IPS-18a (cell line): ENCODE measurements around the gene ANKS1A.

Experiments
- H3K27ac ChIP-seq: one replicate; pipeline ENCODE4 v1.5.1; 2013; ENCODE audit warnings: low read length
- H3K27me3 ChIP-seq: one replicate; pipeline ENCODE4 v1.6.1; 2013; ENCODE audit warnings: mild to moderate bottlenecking, low read length; ENCODE audit not compliant: control insufficient read depth, insufficient read depth
- H3K36me3 ChIP-seq: one replicate; pipeline ENCODE4 v1.6.1; 2013; ENCODE audit warnings: low read depth, low read length; ENCODE audit not compliant: control insufficient read depth
- H3K4me1 ChIP-seq: one replicate; pipeline ENCODE4 v1.6.1; 2013; ENCODE audit warnings: low read depth, low read length; ENCODE audit not compliant: control insufficient read depth
- H3K4me3 ChIP-seq: one replicate; pipeline ENCODE4 v1.5.1; 2013; ENCODE audit warnings: low read length
- H3K9ac ChIP-seq: one replicate; pipeline ENCODE4 v1.6.1; 2013; ENCODE audit warnings: mild to moderate bottlenecking, low read length, moderate library complexity
- H3K9me3 ChIP-seq: one replicate; pipeline ENCODE4 v1.6.1; 2013; ENCODE audit warnings: low read depth, low read length; ENCODE audit not compliant: control insufficient read depth

Gene ANKS1A

GRCh38 chr6:35139470-35139869, 250.4 kb downstream of the ANKS1A start:
- Histone ChIP-seq H3K4me3 (no peak overlapping the region), H3K9ac (no peak overlapping the region), H3K4me1 (peaks cover 3% of the 10 kb centered on the region), H3K27ac (no peak overlapping the region), H3K27me3 (no peaks in the 10 kb centered on the region), H3K9me3 (no peaks in the 10 kb centered on the region), H3K36me3 (no peaks in the 10 kb centered on the region)

GRCh38 chr6:35139924-35140638, 251.0 kb downstream of the ANKS1A start:
- no peaks in the 10 kb centered on the region for H3K27me3 ChIP-seq
- H3K9me3 ChIP-seq: no peaks in the 10 kb centered on the region
- H3K9ac ChIP-seq: no peak overlapping the region
- peaks cover 3% of the 10 kb centered on the region for H3K4me1 ChIP-seq
- no peaks in the 10 kb centered on the region for H3K36me3 ChIP-seq
- H3K4me3 ChIP-seq: no peak overlapping the region
- H3K27ac ChIP-seq: no peak overlapping the region

GRCh38 chr6:35140639-35141006, 251.6 kb downstream of the ANKS1A start:
- H3K36me3 ChIP-seq: no peaks in the 10 kb centered on the region
- no peaks in the 10 kb centered on the region for H3K9me3 ChIP-seq
- H3K27ac ChIP-seq: no peak overlapping the region
- H3K4me3 ChIP-seq: no peak overlapping the region
- H3K9ac ChIP-seq: no peak overlapping the region
- H3K27me3 ChIP-seq: no peaks in the 10 kb centered on the region
- peaks cover 3% of the 10 kb centered on the region for H3K4me1 ChIP-seq
